Measurements from ENCODE around the gene SV2B. TPM values are rescaled to one million over a fixed set of nuclear protein-coding genes. Genes with fewer than 3 reads are reported as not detected.

The SV2B gene
- total RNA-seq, 1 experiment from 2014 or later: not detected

- POLR2A ChIA-PET (ENCODE audit: unreplicated experiment): no interaction called here
These were observed 127.1 kb downstream of the SV2B start for GRCh38 chr15:91227117-91227516.

GRCh38 chr15:91227766-91228165 is 127.7 kb downstream of the SV2B start:
- Histone ChIP-seq H3K4me3 (ENCODE audit: low read length) (no peak overlapping the region), H4K20me1 (ENCODE audit: low read length) (no peaks in the 10 kb centered on the region), H3K27ac (ENCODE audit: low read length) (no peak overlapping the region), H3K4me1 (ENCODE audit: insufficient read depth, low read length) (no peaks in the 10 kb centered on the region), H3K36me3 (ENCODE audit: low read depth, low read length) (no peaks in the 10 kb centered on the region), H3K4me2 (ENCODE audit: low read length) (no peak overlapping the region), H3K79me2 (ENCODE audit: low read length) (no peaks in the 10 kb centered on the region), H3K9ac (ENCODE audit: low read length) (no peak overlapping the region), H3K9me2 (replicated peaks; ENCODE audit: low read length) (no peaks in the 10 kb centered on the region), H3K27me3 (ENCODE audit: low read length) (peaks cover 62% of the 10 kb centered on the region), H3F3A (ENCODE audit: low read length, unreplicated experiment) (no peaks in the 10 kb centered on the region), H3K9me3 (ENCODE audit: low read length) (no peaks in the 10 kb centered on the region), H2AFZ (ENCODE audit: low read length) (no peak overlapping the region)
- DNase-seq: no peak
- ChIA-PET CTCF (no interaction called here), POLR2A (ENCODE audit: unreplicated experiment) (no interaction called here)
- ATAC-seq: no peak
- intact Hi-C loops (cut with micrococcal nuclease): no loop called here
- BruUV-seq (replicated peaks): no TSS peak
- TF ChIP-seq EZH2 (IDR thresholded peaks at IDR 0.05; ENCODE audit: low read length, unreplicated experiment): no peak
- no peak for TF ChIP-seq CTCF (conservative IDR thresholded peaks at IDR 0.05; ENCODE audit: low read depth, low read length)
- TF ChIP-seq EZH2phosphoT487 (IDR thresholded peaks at IDR 0.05; ENCODE audit: borderline replicate concordance, low read length): no peak

More at GRCh38 chr15:91227117-91227516, 127.1 kb downstream of the SV2B start:
- Histone ChIP-seq H3K9me3 (ENCODE audit: low read length) (no peaks in the 10 kb centered on the region), H3K4me3 (ENCODE audit: low read length) (no peak overlapping the region), H4K20me1 (ENCODE audit: low read length) (no peaks in the 10 kb centered on the region), H3K27ac (ENCODE audit: low read length) (no peak overlapping the region), H3K4me2 (ENCODE audit: low read length) (no peak overlapping the region), H3K9ac (ENCODE audit: low read length) (no peak overlapping the region), H3K36me3 (ENCODE audit: low read depth, low read length) (no peaks in the 10 kb centered on the region), H3K79me2 (ENCODE audit: low read length) (no peaks in the 10 kb centered on the region), H3K27me3 (ENCODE audit: low read length) (peaks cover 62% of the 10 kb centered on the region), H2AFZ (ENCODE audit: low read length) (no peak overlapping the region), H3F3A (ENCODE audit: low read length, unreplicated experiment) (no peaks in the 10 kb centered on the region), H3K9me2 (replicated peaks; ENCODE audit: low read length) (no peaks in the 10 kb centered on the region), H3K4me1 (ENCODE audit: insufficient read depth, low read length) (no peaks in the 10 kb centered on the region)
- DNase-seq: no peak
- intact Hi-C loops (cut with micrococcal nuclease): no loop called here
- TF ChIP-seq CTCF (conservative IDR thresholded peaks at IDR 0.05; ENCODE audit: low read depth, low read length) (no peak), EZH2phosphoT487 (IDR thresholded peaks at IDR 0.05; ENCODE audit: borderline replicate concordance, low read length) (no peak), EZH2 (IDR thresholded peaks at IDR 0.05; ENCODE audit: low read length, unreplicated experiment) (no peak)
- BruUV-seq (replicated peaks): no TSS peak
- no peak for ATAC-seq
- CTCF ChIA-PET: interaction anchor here (0.5 kb wide), 1 partner anchor 172 kb away, joined by 3 read pairs; no protein-coding TSS in a partner anchor

- no peak overlapping the region for H3K4me2 ChIP-seq (ENCODE audit: low read length)
- H3K36me3 ChIP-seq (ENCODE audit: low read depth, low read length): no peaks in the 10 kb centered on the region
- no TSS peak for BruUV-seq (replicated peaks)
- ATAC-seq: no peak
- CTCF ChIA-PET: no interaction called here
- H2AFZ ChIP-seq (ENCODE audit: low read length): no peak overlapping the region
- no peaks in the 10 kb centered on the region for H3K4me1 ChIP-seq (ENCODE audit: insufficient read depth, low read length)
- H3K79me2 ChIP-seq (ENCODE audit: low read length): no peaks in the 10 kb centered on the region
- POLR2A ChIA-PET (ENCODE audit: unreplicated experiment): no interaction called here
- peaks cover 67% of the 10 kb centered on the region for H3K27me3 ChIP-seq (ENCODE audit: low read length)
- no peak for TF ChIP-seq EZH2 (IDR thresholded peaks at IDR 0.05; ENCODE audit: low read length, unreplicated experiment)
- TF ChIP-seq CTCF (conservative IDR thresholded peaks at IDR 0.05; ENCODE audit: low read depth, low read length): no peak
- no peak for TF ChIP-seq EZH2phosphoT487 (IDR thresholded peaks at IDR 0.05; ENCODE audit: borderline replicate concordance, low read length)
- H3K9ac ChIP-seq (ENCODE audit: low read length): no peak overlapping the region
- no peaks in the 10 kb centered on the region for H4K20me1 ChIP-seq (ENCODE audit: low read length)
- H3K27ac ChIP-seq (ENCODE audit: low read length): no peak overlapping the region
- intact Hi-C loops (cut with micrococcal nuclease): no loop called here
- H3K4me3 ChIP-seq (ENCODE audit: low read length): no peak overlapping the region
- no peaks in the 10 kb centered on the region for H3F3A ChIP-seq (ENCODE audit: low read length, unreplicated experiment)
- DNase-seq: no peak
- H3K9me3 ChIP-seq (ENCODE audit: low read length): no peaks in the 10 kb centered on the region
- H3K9me2 ChIP-seq (replicated peaks; ENCODE audit: low read length): no peaks in the 10 kb centered on the region
These were observed 128.3 kb downstream of the SV2B start for GRCh38 chr15:91228383-91228782.
